ENCODE results near the gene BTBD9. TPM values are rescaled to one million over a fixed set of nuclear protein-coding genes. Genes with fewer than 3 reads are reported as not detected.

BTBD9 gene
- total RNA-seq, 1 donor = 25.3 TPM

DNA sequence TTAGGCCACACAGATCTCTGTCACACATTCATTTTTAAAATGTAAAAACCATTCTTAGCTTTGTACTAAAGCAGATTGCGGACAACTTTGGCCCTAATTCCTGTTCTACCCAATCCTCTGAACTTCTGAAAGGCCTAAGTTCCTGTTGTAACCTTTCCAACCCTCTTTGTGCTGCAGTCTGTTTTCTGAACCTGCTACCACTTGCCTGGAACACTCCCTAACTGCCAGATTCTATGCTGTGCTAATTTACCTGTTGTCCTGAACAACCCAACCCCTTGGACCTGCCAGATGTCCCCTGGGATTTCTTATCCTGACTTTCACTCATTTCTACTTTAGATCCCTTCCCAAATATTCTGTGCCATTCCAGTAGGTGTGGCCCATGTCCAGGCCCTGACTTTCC, 421.5 kb downstream of the BTBD9 start:
- H3K9me3 ChIP-seq (ENCODE audit: low read depth, low read length) = no peaks in the 10 kb centered on the region
- no peaks in the 10 kb centered on the region for H4K20me1 ChIP-seq (ENCODE audit: insufficient read depth, low read length)
- H3K27ac ChIP-seq (ENCODE audit: low read depth, low read length) = no peak overlapping the region
- H2AFZ ChIP-seq (ENCODE audit: low read length) = no peak overlapping the region
- no peaks in the 10 kb centered on the region for H3K4me1 ChIP-seq (ENCODE audit: insufficient read depth, low read length)
- H3K27me3 ChIP-seq (ENCODE audit: insufficient read depth, low read length) = no peaks in the 10 kb centered on the region
- H3K79me2 ChIP-seq (ENCODE audit: insufficient read depth, low read length) = no peaks in the 10 kb centered on the region
- H3K4me2 ChIP-seq (ENCODE audit: insufficient read depth, low read length) = no peak overlapping the region
- no peak for DNase-seq (ENCODE audit: insufficient read length, low spot score, missing footprints)
- H3K36me3 ChIP-seq (ENCODE audit: insufficient read depth, low read length) = no peaks in the 10 kb centered on the region
- TF ChIP-seq, protein P1, sequence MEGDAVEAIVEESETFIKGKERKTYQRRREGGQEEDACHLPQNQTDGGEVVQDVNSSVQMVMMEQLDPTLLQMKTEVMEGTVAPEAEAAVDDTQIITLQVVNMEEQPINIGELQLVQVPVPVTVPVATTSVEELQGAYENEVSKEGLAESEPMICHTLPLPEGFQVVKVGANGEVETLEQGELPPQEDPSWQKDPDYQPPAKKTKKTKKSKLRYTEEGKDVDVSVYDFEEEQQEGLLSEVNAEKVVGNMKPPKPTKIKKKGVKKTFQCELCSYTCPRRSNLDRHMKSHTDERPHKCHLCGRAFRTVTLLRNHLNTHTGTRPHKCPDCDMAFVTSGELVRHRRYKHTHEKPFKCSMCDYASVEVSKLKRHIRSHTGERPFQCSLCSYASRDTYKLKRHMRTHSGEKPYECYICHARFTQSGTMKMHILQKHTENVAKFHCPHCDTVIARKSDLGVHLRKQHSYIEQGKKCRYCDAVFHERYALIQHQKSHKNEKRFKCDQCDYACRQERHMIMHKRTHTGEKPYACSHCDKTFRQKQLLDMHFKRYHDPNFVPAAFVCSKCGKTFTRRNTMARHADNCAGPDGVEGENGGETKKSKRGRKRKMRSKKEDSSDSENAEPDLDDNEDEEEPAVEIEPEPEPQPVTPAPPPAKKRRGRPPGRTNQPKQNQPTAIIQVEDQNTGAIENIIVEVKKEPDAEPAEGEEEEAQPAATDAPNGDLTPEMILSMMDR (IDR thresholded peaks at IDR 0.05; ENCODE audit: extremely low read depth, low read depth, low read length) = no peak
- H3K4me3 ChIP-seq (ENCODE audit: insufficient read depth, low read length) = no peak overlapping the region

DNA sequence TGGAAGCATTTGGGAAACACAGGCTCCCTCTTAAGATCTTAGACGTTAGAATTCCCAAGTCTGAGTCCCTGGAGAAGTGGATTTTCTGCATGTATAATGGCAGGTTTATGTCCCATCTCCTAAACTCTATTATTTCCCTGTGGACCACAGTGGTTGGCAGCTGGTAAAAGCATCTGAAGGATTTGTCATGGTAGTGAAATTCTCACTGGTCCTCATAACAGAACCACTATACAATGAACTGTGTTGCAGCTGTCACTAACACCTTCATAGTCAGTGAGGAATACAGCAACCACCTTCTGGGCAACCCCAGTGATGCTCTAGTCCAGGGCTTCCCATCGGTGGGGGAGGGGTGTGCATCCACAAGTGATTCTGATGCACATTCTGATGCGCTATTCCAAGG, 423.3 kb downstream of the BTBD9 start:
- no peak for DNase-seq (ENCODE audit: insufficient read length, low spot score, missing footprints)
- Histone ChIP-seq H3K4me1 (ENCODE audit: insufficient read depth, low read length) (peaks cover 8% of the 10 kb centered on the region), H2AFZ (ENCODE audit: low read length) (no peak overlapping the region), H3K27ac (ENCODE audit: low read depth, low read length) (no peak overlapping the region), H3K27me3 (ENCODE audit: insufficient read depth, low read length) (no peaks in the 10 kb centered on the region), H4K20me1 (ENCODE audit: insufficient read depth, low read length) (no peaks in the 10 kb centered on the region), H3K9me3 (ENCODE audit: low read depth, low read length) (no peaks in the 10 kb centered on the region), H3K4me3 (ENCODE audit: insufficient read depth, low read length) (no peak overlapping the region), H3K4me2 (ENCODE audit: insufficient read depth, low read length) (no peak overlapping the region), H3K79me2 (ENCODE audit: insufficient read depth, low read length) (no peaks in the 10 kb centered on the region), H3K36me3 (ENCODE audit: insufficient read depth, low read length) (no peaks in the 10 kb centered on the region)
- TF ChIP-seq, protein P1 (IDR thresholded peaks at IDR 0.05; ENCODE audit: extremely low read depth, low read depth, low read length) = no peak

DNA sequence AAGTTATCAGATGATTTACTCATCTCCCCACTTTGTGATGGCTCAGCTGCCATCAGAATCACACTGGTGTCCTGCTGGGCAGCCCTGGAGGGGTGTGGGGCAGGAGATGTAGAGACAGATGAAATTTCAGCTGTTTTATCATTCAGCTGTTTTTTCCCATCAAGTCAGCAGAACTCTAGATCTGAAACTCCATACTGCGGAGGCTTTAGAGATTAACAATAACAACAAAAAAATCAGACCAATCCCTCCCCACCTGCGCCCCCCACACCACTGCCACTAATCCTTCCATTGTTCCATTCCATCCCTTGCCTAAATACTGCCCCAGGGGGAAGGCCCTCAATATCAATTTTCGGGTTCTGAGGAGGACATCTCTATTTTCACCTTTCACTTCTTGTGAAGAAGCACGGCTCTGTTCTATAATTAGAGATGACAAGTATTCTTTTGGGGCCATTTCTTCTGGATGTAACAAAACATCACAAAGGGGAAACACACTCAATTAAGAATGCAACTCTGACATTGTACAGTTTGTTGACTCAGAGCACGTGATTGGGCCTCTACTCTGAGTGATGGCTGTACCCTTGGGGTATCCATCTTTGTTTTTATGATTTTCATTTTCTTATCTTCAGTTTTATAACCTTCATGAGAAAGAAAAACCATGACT, 423.9 kb downstream of the BTBD9 start:
- Histone ChIP-seq H3K4me1 (ENCODE audit: insufficient read depth, low read length) (peaks cover 8% of the 10 kb centered on the region), H3K36me3 (ENCODE audit: insufficient read depth, low read length) (no peaks in the 10 kb centered on the region), H3K9me3 (ENCODE audit: low read depth, low read length) (no peaks in the 10 kb centered on the region), H2AFZ (ENCODE audit: low read length) (no peak overlapping the region), H3K4me2 (ENCODE audit: insufficient read depth, low read length) (no peak overlapping the region), H3K27me3 (ENCODE audit: insufficient read depth, low read length) (no peaks in the 10 kb centered on the region), H3K4me3 (ENCODE audit: insufficient read depth, low read length) (no peak overlapping the region), H4K20me1 (ENCODE audit: insufficient read depth, low read length) (no peaks in the 10 kb centered on the region), H3K27ac (ENCODE audit: low read depth, low read length) (no peak overlapping the region), H3K79me2 (ENCODE audit: insufficient read depth, low read length) (no peaks in the 10 kb centered on the region)
- TF ChIP-seq, protein P1 (IDR thresholded peaks at IDR 0.05; ENCODE audit: extremely low read depth, low read depth, low read length) = no peak
- no peak for DNase-seq (ENCODE audit: insufficient read length, low spot score, missing footprints)

DNA sequence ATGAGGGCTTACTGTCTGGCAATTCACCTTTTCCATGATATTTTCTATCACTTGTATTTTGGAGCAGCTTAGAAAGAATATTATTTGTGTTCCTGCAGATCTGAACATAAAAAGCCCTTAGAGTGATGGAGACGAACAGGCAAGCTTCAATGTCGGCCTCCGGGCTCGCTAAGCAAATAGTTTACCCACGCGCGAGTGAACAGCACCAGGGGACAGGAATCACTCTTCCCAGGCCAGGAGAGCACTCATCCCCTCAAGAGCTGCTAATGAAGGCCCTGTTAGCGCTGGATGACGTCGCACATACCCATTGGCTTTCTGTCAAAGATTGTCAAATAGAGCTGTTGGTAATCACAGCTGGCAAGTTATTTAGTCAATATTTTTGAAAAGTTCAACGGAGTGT, 424.5 kb downstream of the BTBD9 start:
- Histone ChIP-seq H3K27ac (ENCODE audit: low read depth, low read length) (no peak overlapping the region), H3K9me3 (ENCODE audit: low read depth, low read length) (no peaks in the 10 kb centered on the region), H3K27me3 (ENCODE audit: insufficient read depth, low read length) (no peaks in the 10 kb centered on the region), H3K36me3 (ENCODE audit: insufficient read depth, low read length) (no peaks in the 10 kb centered on the region), H3K4me2 (ENCODE audit: insufficient read depth, low read length) (no peak overlapping the region), H2AFZ (ENCODE audit: low read length) (no peak overlapping the region), H4K20me1 (ENCODE audit: insufficient read depth, low read length) (no peaks in the 10 kb centered on the region), H3K4me3 (ENCODE audit: insufficient read depth, low read length) (no peak overlapping the region), H3K4me1 (ENCODE audit: insufficient read depth, low read length) (peaks cover 8% of the 10 kb centered on the region), H3K79me2 (ENCODE audit: insufficient read depth, low read length) (no peaks in the 10 kb centered on the region)
- no peak for DNase-seq (ENCODE audit: insufficient read length, low spot score, missing footprints)
- TF ChIP-seq, protein P1 (IDR thresholded peaks at IDR 0.05; ENCODE audit: extremely low read depth, low read depth, low read length) = no peak

Data from osteoblast (primary cell).